Sigmoid colon (tissue), 7 donors: ENCODE results near the gene KCTD2. TPM values are rescaled to one million over a fixed set of nuclear protein-coding genes. Genes with fewer than 3 reads are reported as not detected.
"Not testable (repeated sequence)": the region's sequence is repeated elsewhere in the genome, so short reads cannot be mapped to it uniquely, and the experiment has no call there.

Experiments
- DNase-seq: peaks from one replicate; pipeline ENCODE4 v3.0.0-alpha.2; 2019
- H3K27ac ChIP-seq, 4 donors: fragments of 200-600 bp; sonication (generic); one replicate each; pipeline ENCODE4 v1.5.1; 2016 to 2019; ENCODE audit warnings: mild to moderate bottlenecking in 1 of 4
- H3K27me3 ChIP-seq, 3 donors: fragments of 200-600 bp; sonication (generic); one replicate each; pipeline ENCODE4 v1.5.1; 2019; ENCODE audit warnings: mild to moderate bottlenecking in 1 of 3
- H3K36me3 ChIP-seq, 4 donors: fragments of 200-600 bp; sonication (generic); one replicate each; pipeline ENCODE4 v1.5.1; 2016 to 2019
- H3K4me1 ChIP-seq, 4 donors: fragments of 200-600 bp; sonication (generic); one replicate each; pipeline ENCODE4 v1.5.1; 2017 to 2019
- H3K4me3 ChIP-seq, 4 donors: fragments of 200-600 bp; sonication (generic); one replicate each; pipeline ENCODE4 v1.5.1; 2017 to 2019; ENCODE audit warnings: mild to moderate bottlenecking in 2 of 4, moderate library complexity in 1 of 4
- H3K9me3 ChIP-seq, 4 donors: fragments of 200-600 bp in 3 of 4; sonication (generic) in 3 of 4; one replicate each; pipeline versions ENCODE4 v1.5.1 to v1.6.1; 2013 to 2019
- CTCF ChIP-seq, 4 experiments: fragments of 450-650 bp in 3 of 4; fragments of 200-600 bp in 1 of 4; IDR thresholded peaks; one replicate each; pipeline ENCODE4 v1.5.1; 2016 to 2019; ENCODE audit warnings: antibody characterized with exemption in 4 of 4, mild to moderate bottlenecking in 3 of 4, moderate library complexity in 2 of 4
- EP300 ChIP-seq, 4 donors: sonication (generic); formaldehyde crosslinking; IDR thresholded peaks; one replicate each; pipeline ENCODE4 v1.6.1; 2017; ENCODE audit warnings: antibody characterized with exemption in 4 of 4
- POLR2A ChIP-seq, 2 donors: fragments of 450-650 bp; IDR thresholded peaks; one replicate each; pipeline ENCODE4 v1.6.1; 2016; ENCODE audit warnings: antibody characterized with exemption in 2 of 2, mild to moderate bottlenecking in 2 of 2, moderate library complexity in 2 of 2
- POLR2AphosphoS5 ChIP-seq, 4 donors: sonication (generic); formaldehyde crosslinking; IDR thresholded peaks; one replicate each; pipeline ENCODE4 v1.6.1; 2017; ENCODE audit warnings: antibody characterized with exemption in 4 of 4
- WGBS, 2 donors: extraction: QIAGEN DNeasy Blood & Tissue Kit; methylation state at CpG; one replicate each; pipeline ENCODE4 v1.1.7; 2013; 5-methylcytosine and 5-hydroxymethylcytosine counted together
- intact Hi-C: fragments of 100-400 bp; cut with DNase I; formaldehyde crosslinking; loops from one replicate; pipeline ENCODE4 v1.15.1; 2023
- polyA plus RNA-seq, 3 donors: library from polyadenylated mRNA; stranded (reverse); fragments of 200-250 nt; gene quantifications; one replicate each; pipeline ENCODE4 v1.2.3, GENCODE V29; 2013
- total RNA-seq, 4 donors: library from RNA; depleted of rRNA; stranded (reverse); fragments of >200 nt; gene quantifications; one replicate each; pipeline ENCODE4 v1.1.0, GENCODE V29; 2016
- donor health status: healthy with polysubstance abuse.
- donor health status: Bipolar disorder and iron deficiency.
- donor health status: healthy.

Gene KCTD2
- total and polyA plus RNA-seq, 7 donors = 12.5 to 25.5 (median 21.3) TPM

DNA sequence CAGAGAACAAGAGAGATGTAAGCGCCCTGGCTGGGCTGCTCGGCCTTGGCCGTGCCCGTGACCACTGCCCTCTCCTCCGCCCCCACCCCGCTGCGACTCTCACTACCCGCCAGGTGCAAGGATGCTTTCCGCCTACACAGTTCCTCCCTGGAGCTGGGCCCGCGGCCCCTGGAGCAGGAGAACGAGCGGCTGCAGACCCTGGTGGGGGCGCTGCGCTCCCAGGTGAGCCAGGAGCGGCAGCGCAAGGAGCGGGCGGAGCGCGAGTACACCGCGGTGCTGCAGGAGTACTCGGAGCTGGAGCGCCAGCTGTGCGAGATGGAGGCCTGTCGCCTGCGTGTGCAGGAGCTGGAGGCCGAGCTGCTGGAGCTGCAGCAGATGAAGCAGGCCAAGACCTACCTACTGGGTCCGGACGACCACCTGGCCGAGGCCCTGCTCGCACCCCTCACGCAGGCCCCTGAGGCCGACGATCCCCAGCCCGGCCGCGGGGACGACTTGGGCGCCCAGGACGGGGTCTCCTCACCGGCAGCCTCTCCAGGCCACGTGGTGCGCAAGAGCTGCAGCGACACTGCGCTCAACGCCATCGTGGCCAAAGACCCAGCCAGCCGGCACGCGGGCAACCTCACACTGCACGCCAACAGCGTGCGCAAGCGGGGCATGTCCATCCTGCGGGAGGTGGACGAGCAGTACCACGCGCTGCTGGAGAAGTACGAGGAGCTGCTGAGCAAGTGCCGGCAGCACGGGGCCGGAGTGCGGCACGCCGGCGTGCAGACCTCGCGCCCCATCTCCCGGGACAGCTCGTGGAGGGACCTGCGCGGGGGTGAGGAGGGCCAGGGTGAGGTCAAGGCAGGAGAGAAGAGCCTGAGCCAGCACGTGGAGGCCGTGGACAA, 43.7 kb upstream of the KCTD2 start:
- TF ChIP-seq EP300 (IDR thresholded peaks at IDR 0.05) (no peak), CTCF (IDR thresholded peaks at IDR 0.05) (no peak), POLR2AphosphoS5 (IDR thresholded peaks at IDR 0.05) (no peak), POLR2A (IDR thresholded peaks at IDR 0.05) (no peak)
- no peak for DNase-seq
- intact Hi-C loops = no loop called here
- peaks cover 19 to 54% (median 31%) of the 10 kb centered on the region in 4 donors for H3K36me3 ChIP-seq
- 94 to 95% methylated on average over 76 of the region's 76 CpGs for WGBS, 2 donors
- no peaks in the 10 kb centered on the region for H3K4me1 ChIP-seq
- no peaks in the 10 kb centered on the region for H3K27me3 ChIP-seq
- H3K27ac ChIP-seq = no peak overlapping the region
- no peak overlapping the region for H3K4me3 ChIP-seq
- no peaks in the 10 kb centered on the region for H3K9me3 ChIP-seq

GRCh38 chr17:75003957-75004355, 43.1 kb upstream of the KCTD2 start:
- H3K4me1 ChIP-seq = no peaks in the 10 kb centered on the region
- TF ChIP-seq POLR2A (IDR thresholded peaks at IDR 0.05) = no peak
- no peak for TF ChIP-seq EP300 (IDR thresholded peaks at IDR 0.05)
- no peak for TF ChIP-seq CTCF (IDR thresholded peaks at IDR 0.05)
- TF ChIP-seq POLR2AphosphoS5 (IDR thresholded peaks at IDR 0.05) = no peak
- peaks cover 19 to 54% (median 31%) of the 10 kb centered on the region in 4 donors for H3K36me3 ChIP-seq
- no peaks in the 10 kb centered on the region for H3K9me3 ChIP-seq
- intact Hi-C loops = no loop called here
- H3K27ac ChIP-seq = no peak overlapping the region
- no peak overlapping the region for H3K4me3 ChIP-seq
- H3K27me3 ChIP-seq = no peaks in the 10 kb centered on the region
- DNase-seq = no peak
- 96 to 97% methylated on average over 19 of the region's 19 CpGs for WGBS, 2 donors

DNA sequence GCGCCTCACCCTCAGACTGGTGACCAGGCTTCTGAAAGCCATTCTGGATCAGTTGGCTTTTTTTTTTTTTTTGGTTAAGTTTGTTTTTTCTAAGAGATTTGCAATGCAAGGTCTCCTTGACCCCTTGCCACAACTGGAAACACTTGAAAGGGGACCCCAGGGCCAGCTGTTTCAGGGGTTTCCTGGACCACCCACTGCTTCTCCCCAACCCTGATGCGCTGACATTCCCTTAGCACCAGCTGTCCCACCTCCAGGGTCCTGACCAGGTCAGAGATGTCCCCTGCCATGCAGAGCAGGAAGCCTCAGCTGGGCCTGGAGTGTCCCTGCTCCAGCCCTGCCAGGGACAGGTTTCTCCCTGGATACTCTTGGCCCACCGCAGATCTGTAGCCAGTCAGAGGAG, 42.7 kb upstream of the KCTD2 start:
- H3K4me1 ChIP-seq = no peaks in the 10 kb centered on the region
- no peaks in the 10 kb centered on the region for H3K9me3 ChIP-seq
- no peak for TF ChIP-seq EP300 (IDR thresholded peaks at IDR 0.05)
- no peak for TF ChIP-seq POLR2A (IDR thresholded peaks at IDR 0.05)
- TF ChIP-seq POLR2AphosphoS5 (IDR thresholded peaks at IDR 0.05) = no peak
- no peak for TF ChIP-seq CTCF (IDR thresholded peaks at IDR 0.05)
- no peak overlapping the region for H3K4me3 ChIP-seq
- peaks cover 19 to 53% (median 30%) of the 10 kb centered on the region in 4 donors for H3K36me3 ChIP-seq
- no peak overlapping the region for H3K27ac ChIP-seq
- no peak for DNase-seq
- intact Hi-C loops = no loop called here
- no peaks in the 10 kb centered on the region for H3K27me3 ChIP-seq
- 97 to 98% methylated on average over 3 of the region's 3 CpGs for WGBS, 2 donors

DNA sequence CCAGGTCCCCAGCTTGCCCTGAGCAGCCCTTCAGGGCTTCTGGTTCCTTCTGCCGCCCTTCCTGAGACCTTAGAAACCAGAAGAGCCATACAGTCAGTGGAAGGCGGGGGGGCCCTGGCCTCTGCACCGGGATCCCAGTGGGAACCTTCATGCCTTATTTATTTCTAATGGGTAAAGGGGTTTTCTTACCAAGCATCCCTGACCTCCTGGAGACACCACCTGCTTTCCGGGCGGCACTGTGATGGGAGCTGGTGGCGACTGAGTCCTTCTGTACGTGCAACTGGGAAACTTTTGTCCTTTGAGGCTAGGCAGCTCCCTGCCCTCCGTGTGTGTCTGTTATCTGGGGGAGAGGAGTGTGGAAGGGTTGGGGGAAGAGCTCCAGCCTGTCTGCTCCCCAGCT, 41.7 kb upstream of the KCTD2 start:
- peaks cover 19 to 46% (median 27%) of the 10 kb centered on the region in 4 donors for H3K36me3 ChIP-seq
- no peaks in the 10 kb centered on the region for H3K9me3 ChIP-seq
- TF ChIP-seq POLR2A (IDR thresholded peaks at IDR 0.05) = no peak
- no peak for TF ChIP-seq CTCF (IDR thresholded peaks at IDR 0.05)
- 92 to 94% methylated on average over 8 of the region's 8 CpGs for WGBS, 2 donors
- intact Hi-C loops = no loop called here
- DNase-seq = no peak
- H3K27me3 ChIP-seq = no peaks in the 10 kb centered on the region
- no peak overlapping the region for H3K4me3 ChIP-seq
- H3K4me1 ChIP-seq = peaks cover 0 to 3% (median under 1%) of the 10 kb centered on the region in 4 donors
- no peak overlapping the region for H3K27ac ChIP-seq

- DNase-seq, H3K9me3 ChIP-seq, H3K27ac ChIP-seq, H3K4me3 ChIP-seq, H3K27me3 ChIP-seq, intact Hi-C loops: not testable (repeated sequence)
- Histone ChIP-seq H3K4me1 (peaks cover 0 to 11% (median 7%) of the 10 kb centered on the region in 4 donors), H3K36me3 (peaks cover 19 to 42% (median 26%) of the 10 kb centered on the region in 4 donors)
- WGBS, 2 donors = 93 to 95% methylated on average over 6 of the region's 6 CpGs
Measured at GRCh38 chr17:75006084-75006483, 40.9 kb upstream of the KCTD2 start.
